Measurements from ENCODE around the gene NSMF. TPM values are rescaled to one million over a fixed set of nuclear protein-coding genes. Genes with fewer than 3 reads are reported as not detected.

Gene NSMF
- total RNA-seq, 1 donor from 2014 or later, result 23.9 TPM

GRCh38 chr9:137492464-137493363 is 33.6 kb upstream of the NSMF start:
- DNase-seq (ENCODE audit: low read depth, low spot score), result no peak

DNA sequence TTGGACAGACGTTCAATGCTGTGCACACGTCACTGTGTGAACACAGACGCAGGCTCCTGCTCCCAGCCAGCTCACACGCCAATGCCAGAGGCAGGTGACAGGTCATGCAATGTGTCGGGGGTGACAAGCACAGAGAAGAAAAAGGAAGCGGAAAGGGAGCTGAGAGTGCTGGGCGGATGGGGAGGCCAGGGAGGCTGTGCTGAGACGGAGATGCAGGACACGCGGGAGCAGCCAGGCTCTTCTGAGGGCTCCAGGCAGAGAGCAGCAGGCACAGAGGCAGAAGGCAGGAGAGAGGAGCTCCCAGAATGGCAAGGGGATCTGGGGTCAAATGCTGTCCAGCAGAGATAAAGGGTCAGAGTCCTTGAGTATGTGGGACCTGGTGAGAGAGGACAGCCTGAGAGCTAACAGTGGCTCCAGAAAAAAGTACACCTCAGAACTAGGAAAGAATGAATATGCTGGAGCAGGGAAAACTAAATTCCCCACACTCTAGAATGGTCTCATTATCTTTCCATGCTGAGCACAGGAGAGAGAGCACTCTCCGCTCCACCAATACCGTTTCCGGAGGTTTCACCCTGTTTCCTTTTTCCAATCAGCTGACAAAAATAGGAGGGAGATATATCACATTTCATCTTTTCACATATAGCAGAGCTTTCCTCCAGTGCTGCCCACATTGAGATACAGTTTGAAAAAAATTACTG is 32.8 kb upstream of the NSMF start:
- DNase-seq (ENCODE audit: low read depth, low spot score), result no peak

DNA sequence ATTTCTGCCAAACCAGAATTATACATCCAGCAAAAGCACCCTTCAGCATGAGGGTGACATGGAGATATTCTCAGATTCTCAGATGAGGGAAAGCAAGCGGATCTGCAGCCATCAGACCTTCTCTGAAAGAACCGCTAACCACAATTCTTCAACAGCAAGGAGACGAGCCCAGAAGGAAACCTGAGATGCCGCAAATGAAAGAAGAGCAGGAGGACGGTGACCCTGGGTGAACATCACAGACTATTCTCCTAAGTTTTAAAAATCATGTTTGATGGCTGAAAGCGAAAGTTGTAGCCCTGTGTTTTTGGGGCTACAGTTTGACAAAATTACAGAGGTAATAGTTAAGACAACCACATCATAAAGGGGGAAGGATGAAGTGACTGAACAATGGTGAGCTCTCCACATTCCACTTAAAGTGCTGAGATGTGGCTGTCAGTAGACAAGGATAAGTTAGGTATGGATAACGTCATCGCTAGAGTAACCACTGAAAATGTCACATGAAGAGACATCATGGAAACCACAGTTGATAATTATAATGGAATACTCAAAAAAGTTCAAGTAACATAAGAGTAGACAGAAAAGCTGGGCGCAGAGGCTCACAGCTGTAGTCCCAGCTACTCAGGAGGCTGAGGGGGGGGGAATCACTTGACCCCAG is 31.5 kb upstream of the NSMF start:
- DNase-seq (ENCODE audit: low read depth, low spot score), result no peak

DNA sequence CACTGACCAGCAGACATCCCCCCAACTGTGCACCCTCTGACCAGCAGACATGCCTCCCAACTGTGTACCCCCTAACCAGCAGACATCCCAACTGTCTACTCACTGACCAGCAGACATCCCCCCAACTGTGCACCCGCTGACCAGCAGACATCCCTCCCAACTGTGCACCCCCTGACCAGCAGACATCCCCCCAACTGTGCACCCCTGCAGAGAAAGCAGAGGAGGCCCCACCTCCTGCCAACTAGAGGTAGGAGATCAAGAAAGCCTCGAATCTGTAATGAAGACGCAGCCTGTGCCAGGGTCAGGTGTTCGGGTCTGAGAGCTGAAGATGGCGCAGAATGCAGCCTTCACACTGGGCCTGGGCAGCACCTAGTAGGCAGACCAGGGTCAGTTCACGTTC is 29.8 kb upstream of the NSMF start:
- no peak for DNase-seq (ENCODE audit: low read depth, low spot score)

DNA sequence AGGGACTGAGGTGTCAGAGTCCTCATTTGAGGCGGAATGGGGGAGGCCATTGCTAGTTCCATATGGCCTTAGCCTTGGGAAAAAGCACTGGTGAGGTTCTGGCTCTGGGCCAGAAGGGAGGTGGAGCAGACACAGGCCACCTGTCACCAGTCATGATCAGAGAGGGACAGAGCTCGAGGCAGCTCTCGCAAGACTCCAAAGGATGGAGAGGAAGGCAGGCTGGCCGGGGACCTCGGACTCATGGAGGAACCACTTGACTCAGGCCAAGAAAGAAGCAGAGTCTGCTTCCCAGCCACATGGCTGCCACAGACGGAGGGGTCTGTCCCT is 29.2 kb upstream of the NSMF start:
- no peak for DNase-seq (ENCODE audit: low read depth, low spot score)

DNA sequence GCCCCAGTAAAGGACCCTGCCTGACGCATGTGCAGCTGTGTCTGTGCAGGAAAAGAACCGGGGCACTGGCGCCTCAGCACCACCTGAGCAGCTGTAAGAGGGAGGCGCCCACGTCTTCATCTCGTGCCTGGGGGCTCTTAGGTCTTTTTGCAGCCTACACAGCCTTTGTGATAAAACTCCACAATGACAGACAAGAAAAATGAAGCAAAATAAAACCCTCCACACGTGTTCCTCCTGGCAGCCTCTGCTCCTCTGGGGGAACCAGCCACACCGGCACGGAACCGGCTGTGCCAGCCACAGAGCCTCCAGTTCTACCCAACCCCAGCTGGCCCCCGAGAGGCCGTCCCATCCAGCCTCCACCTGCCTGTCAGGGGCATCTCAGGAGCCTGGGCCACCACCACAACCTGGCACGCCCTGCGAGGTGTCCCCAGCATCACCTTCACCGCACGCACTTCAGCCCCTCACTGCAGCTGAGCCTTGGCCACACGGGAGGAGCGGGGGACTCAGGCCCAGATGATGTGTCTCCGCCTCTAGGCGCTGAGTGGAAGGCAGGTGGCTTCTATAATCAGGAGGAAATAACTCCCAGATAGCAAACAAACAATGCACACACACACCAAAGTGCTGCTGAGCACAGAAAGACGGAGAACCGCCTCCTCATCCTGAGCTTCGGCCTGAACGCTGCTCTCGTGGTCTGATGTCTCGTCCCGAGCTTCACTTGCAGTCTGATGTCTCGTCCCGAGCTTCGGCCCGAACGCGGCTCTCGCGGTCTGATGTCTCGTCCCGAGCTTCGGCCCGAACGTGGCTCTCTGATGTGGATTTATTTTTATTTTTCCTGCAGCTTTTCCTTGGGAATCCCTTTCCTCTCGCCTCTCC is 28.6 kb upstream of the NSMF start:
- DNase-seq (ENCODE audit: low read depth, low spot score), result no peak

- DNase-seq (ENCODE audit: low read depth, low spot score), result no peak
These were observed 27.7 kb upstream of the NSMF start for GRCh38 chr9:137486545-137487453.

DNA sequence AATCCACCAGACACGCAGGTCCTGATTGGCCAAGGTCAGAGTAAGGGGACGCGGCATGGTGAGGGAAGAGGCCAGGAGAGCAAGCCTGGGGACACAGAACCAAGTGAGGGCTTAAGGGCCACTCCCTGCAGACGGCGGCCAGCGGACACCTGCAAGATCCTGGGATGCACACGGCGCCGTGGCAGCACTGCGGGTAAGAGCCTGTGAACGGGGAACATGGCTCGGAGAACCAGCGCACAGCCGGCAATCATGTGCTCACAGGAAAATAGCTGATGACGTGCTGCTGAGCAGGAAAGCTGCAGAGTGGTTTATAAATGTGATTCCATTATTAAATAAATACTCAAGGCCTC is 27.0 kb upstream of the NSMF start:
- no peak for DNase-seq (ENCODE audit: low read depth, low spot score)

DNA sequence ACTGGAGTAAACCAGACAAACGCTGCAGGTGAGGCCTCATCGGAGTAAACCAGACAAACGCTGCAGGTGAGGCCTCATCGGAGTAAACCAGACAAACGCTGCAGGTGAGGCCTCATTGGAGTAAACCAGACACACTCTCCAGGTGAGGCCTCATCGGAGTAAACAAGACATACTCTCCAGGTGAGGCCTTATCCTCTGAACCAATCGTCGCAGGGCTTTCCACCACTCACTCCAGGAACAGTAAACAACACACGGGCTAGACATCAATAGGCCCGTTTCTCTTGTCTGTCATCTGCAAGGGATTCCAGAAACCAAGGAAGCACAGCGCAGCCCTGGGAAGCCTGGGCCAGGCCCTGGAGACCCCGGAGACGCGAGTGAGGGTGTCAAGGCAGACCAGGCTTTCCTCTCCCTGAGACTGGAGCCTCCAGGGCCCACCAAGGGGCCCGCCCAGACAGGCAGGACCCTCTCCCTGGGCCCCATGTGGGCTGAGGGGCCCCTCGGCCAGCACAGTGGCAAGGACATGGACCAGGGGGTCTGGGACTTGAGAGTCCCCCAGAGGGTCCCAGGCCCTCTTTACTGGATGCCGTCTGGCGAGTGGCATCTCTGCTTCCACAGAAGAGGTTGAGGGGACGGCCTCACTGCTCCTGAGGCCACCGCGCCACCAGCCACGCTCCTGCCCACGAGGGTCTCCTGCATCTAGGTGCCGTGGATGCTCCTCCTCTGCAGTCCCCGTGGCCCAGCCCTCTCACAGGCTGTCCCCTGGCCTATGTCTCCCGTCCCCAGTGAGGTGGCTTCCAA is 26.4 kb upstream of the NSMF start:
- DNase-seq (ENCODE audit: low read depth, low spot score), result no peak

- no peak for DNase-seq (ENCODE audit: low read depth, low spot score)
These were observed 25.6 kb upstream of the NSMF start for GRCh38 chr9:137484551-137485315.

DNA sequence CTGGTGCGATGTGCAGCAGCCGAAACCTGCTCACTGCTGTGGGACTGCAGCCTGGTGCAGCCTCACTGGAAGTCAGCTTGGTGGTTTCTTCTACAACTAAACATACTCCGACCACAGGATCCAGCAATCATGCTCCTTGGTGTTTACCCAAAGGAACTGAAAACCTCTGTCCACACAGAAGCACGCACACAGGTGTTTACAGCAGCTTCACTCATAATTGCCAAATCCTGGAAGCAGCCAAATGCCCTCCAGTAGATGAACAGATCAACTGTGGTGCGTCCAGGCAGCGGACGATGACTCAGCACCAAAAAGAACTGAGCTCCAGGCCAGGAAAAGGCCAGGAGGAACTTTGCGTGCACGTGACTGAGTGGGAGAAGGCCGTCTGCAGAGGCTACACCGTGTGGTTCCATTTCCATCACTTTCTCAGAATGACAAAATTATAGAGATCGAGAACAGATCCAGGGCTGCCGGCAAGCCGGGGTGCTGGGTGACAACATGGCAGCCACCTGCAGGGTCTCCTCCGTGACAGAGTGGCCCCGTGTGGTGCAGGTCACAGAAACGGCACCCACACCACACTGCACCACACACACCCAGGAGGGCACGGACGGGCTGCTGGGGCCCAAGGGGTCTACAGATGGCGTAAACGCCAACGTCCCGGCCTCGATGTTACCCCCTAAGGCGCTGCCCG is 23.1 kb upstream of the NSMF start:
- peak; percentile 19 for DNase-seq (ENCODE audit: low read depth, low spot score)

DNA sequence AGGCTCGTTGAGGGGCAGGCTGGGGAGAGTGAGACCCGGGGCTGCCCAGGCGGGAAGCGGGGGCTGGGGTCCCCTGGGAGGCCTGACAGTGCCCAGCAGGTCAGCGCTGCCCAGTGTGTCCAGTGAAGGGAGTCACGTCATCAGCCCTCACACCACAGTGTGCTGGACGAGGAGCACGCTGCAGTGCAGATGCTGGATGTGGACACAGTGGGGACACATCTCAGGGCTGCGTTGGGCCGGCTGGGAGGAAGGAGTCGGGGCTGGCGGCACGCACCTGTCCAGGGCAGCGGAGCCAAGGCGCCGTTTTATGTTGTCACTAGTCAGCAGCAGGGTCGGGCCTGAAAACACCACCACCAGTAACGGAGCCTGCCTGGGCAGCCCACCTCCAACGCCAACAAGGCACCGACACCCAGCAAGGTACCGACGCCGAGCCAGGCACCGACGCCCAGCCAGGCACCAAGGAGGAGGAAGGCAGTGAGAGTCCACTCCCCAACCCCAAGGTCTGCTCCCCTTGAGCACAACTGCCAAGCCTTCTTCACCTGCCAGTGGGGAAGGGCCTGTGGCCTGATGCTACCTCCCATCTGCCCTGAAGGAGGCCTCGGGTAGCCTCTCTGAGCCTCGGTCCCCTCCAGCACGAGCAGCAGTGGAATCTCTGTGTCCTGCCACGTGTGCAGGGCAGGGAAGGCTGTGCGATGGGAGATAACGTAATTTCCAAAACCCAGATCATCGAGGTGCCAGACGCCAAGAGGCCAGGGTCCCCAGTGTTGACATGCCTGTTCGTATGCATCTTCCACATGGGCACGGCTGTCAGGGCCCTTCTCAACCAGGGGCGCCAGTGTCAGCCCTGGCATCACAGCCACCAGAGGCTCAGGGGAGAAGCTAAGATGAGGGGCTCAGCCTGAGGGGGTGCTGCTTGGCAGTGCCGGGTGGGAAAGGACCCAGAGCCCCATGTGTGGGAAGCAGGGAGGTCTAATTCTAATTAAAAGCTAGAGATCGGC is 21.9 kb upstream of the NSMF start:
- no peak for DNase-seq (ENCODE audit: low read depth, low spot score)

DNA sequence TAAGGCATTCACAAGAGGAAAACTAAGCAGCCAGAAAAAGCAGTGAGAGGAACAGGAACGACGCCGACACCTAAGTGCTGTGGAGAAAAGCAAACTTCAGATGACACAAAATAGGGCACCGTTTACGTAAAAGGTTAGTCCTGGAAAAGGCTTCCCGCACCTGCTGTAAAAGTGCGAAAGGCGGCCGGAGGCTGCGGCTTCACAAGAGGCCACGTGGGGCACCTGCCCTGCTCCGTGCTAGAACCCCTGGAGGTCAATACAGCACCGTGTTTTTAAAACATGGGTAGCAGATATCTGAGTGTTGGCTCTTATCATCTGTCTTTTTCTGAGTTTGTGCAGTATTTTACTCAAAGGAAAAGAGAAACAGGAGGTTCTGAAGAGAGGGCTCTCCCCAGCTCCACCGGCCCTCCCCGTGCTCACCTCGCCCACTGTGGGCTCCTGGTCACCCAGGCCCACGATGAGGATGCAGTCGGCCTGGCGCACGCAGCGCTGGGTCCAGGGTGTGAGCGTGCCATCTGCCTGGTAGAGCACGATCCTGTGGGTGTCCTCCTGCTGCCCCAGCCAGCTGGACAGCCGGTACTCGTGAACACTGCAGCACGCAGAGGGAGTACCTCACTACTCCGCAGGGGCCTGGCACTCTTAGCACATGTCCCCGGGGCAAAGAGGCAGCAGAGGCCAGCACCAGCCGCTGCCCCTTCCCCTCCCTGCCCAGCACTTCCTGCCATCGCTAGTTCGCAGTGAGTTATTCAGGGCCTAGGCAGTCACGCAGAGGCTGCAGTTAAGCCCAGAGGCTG is 21.0 kb upstream of the NSMF start:
- no peak for DNase-seq (ENCODE audit: low read depth, low spot score)

- DNase-seq (ENCODE audit: low read depth, low spot score), result no peak
These were observed 20.1 kb upstream of the NSMF start for GRCh38 chr9:137478962-137479861.

DNA sequence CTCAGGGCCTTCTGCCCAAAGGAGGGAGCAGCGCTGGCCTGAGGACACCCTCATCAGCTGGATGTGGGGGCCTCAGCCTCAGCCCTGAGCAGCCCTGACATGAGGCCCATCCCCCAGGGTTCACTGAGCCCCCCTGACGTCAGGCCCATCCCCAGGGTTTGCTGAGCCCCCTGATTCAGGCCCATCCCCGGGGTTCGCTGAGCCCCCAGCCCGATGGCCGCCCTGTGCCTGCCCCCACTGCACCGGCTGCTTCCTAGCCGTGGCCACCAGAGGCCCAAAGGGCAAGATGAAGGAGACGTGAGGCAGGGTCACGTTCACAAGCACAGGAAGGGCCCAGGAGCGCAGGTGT is 19.5 kb upstream of the NSMF start:
- DNase-seq (ENCODE audit: low read depth, low spot score), result no peak

All from pulmonary artery endothelial cell (primary cell).